Gastroesophageal sphincter (tissue), 3 donors: ENCODE results near the gene IL19.

Source experiments
- EP300 ChIP-seq: sonication (generic); formaldehyde crosslinking; IDR thresholded peaks from one replicate; pipeline ENCODE4 v1.6.1; 2017; ENCODE audit warnings: antibody characterized with exemption, mild to moderate bottlenecking
- POLR2A ChIP-seq, 2 donors: fragments of 450-650 bp; IDR thresholded peaks; one replicate each; pipeline ENCODE4 v1.6.1; 2017; ENCODE audit warnings: antibody characterized with exemption in 2 of 2, mild to moderate bottlenecking in 2 of 2, moderate library complexity in 1 of 2
- POLR2AphosphoS5 ChIP-seq: sonication (generic); formaldehyde crosslinking; IDR thresholded peaks from one replicate; pipeline ENCODE4 v1.6.1; 2017; ENCODE audit warnings: antibody characterized with exemption
- TF ChIP-seq, protein P1 (sequence below), 4 experiments: fragments of 200-600 bp in 2 of 4; fragments of 450-650 bp in 2 of 4; sonication (generic) in 1 of 4; IDR thresholded peaks; one replicate each; pipeline ENCODE4 v1.5.1; 2017 to 2019; ENCODE audit warnings: antibody characterized with exemption in 4 of 4, mild to moderate bottlenecking in 2 of 4, moderate library complexity in 2 of 4

DNA sequence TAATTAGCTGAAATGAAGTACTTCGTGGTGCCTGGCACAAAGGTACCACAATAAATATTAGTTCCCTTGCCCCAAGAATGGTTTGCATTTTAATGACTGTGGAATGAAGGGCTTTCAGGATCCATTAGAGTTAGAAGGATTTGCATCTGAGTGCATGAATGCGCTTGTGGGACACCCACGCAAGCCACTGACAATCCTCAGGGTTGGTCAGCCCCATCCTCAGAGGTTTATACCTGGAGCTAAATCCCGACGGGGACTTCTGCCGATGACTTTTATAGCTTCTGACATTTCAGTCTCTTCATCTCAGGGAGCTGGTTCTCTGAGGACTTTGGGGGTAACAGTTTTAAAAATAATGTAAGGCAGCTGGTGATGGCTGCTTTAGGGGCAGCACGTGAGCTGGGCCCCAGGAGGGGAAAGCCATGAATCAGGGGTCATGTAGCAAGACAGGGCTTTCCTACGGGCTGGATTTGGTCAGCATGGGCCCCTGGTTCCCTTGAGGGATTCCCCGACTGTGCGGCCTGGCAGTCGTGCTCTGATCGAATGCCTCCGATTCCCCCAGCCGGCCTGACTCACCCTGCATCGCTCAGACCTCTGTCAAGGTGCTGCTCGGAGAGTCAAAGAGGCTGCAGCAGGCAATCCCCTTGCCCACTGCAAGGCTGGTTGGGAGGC is 22.5 kb downstream of the IL19 start:
- TF ChIP-seq, protein P1, sequence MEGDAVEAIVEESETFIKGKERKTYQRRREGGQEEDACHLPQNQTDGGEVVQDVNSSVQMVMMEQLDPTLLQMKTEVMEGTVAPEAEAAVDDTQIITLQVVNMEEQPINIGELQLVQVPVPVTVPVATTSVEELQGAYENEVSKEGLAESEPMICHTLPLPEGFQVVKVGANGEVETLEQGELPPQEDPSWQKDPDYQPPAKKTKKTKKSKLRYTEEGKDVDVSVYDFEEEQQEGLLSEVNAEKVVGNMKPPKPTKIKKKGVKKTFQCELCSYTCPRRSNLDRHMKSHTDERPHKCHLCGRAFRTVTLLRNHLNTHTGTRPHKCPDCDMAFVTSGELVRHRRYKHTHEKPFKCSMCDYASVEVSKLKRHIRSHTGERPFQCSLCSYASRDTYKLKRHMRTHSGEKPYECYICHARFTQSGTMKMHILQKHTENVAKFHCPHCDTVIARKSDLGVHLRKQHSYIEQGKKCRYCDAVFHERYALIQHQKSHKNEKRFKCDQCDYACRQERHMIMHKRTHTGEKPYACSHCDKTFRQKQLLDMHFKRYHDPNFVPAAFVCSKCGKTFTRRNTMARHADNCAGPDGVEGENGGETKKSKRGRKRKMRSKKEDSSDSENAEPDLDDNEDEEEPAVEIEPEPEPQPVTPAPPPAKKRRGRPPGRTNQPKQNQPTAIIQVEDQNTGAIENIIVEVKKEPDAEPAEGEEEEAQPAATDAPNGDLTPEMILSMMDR (IDR thresholded peaks at IDR 0.05): no peak
- no peak for TF ChIP-seq POLR2AphosphoS5
- TF ChIP-seq POLR2A (IDR thresholded peaks at IDR 0.05): no peak
- TF ChIP-seq EP300: no peak
